ENCODE data around the gene C10orf88.
"Not testable (repeated sequence)": the region's sequence is repeated elsewhere in the genome, so short reads cannot be mapped to it uniquely, and the experiment has no call there.

The C10orf88 gene

DNA sequence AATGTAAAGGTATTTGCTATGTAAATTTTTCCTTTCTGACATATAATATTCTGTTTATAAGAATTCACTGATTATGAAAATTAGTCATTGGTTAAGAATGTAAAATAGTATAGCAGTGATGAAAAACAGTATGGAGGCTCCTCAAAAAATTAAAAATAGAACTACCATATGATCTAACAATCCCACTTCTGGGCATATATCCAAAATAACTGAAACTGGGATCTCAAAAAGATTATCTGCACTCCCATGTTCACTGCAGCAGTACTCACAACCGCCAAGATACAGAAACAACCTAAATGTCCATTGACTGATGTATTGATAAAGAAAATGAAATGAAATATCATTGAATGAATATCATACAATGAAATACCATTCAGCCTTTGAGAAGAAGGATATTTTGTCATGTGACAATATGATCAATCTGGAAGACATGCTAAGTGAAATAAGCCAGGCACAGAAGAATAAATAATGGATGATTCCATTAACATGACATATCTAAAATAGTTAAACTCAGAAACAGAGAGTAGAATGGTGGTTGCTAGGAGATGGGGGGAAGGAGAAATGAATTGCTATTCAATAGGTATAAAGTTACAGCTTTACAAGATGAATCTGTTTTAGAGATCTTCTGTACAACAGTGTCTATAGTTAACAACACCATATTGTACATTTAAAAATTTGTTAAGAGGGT is 14.0 kb downstream of the C10orf88 start:
- no peak for TF ChIP-seq Cebpa-rat (IDR thresholded peaks at IDR 0.05)
- Histone ChIP-seq H3K27ac (no peak overlapping the region), H4K20me1 (no peaks in the 10 kb centered on the region), H3K9ac (no peak overlapping the region), H3K9me3 (replicated peaks in 1 of 11) (peaks cover 0 to 16% (median 4%) of the 10 kb centered on the region in 11 experiments; a peak in 9 of 22 replicates), H3K27me3 (no peaks in the 10 kb centered on the region), H3K4me2 (no peak overlapping the region), H3K4me1 (no peaks in the 10 kb centered on the region), H3K4me3 (no peak overlapping the region), H3K36me3 (peaks cover 37 to 77% (median 60%) of the 10 kb centered on the region in 11 experiments)

DNA sequence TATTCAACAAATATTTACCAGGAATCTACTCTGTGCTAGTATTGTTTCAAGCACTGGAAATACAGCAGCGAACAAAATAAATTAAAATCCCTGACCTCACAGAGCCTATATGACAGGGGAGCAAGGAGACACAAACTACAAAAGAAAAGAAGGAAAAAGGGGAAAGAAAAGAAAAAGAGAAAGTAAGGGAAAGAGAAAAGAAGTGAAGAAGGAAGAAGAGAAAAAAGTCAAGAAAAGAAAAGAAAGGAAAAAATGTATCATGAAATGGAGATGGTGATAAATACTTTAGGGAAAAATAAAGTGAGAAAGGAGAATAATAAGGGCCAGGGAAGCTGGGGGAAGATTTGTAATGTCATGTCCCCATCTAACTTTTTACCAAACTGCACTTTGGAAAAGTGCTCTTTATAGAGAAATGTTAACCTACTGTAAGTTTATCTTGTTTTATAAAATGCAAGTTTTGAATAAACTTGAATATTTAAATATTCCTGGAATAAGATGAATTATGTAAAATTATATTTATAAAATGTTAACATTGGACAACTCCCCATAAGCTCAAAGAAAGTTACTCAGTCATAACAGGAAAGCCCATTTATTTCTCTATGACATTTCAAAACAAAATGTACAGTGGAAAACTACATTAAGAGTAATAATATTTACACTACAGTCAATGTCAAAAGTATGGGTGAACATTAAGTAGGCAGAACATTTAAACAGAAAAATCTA is 14.7 kb downstream of the C10orf88 start:
- TF ChIP-seq Cebpa-rat (IDR thresholded peaks at IDR 0.05), result no peak
- Histone ChIP-seq H3K27ac (no peak overlapping the region), H3K4me3 (no peak overlapping the region), H4K20me1 (no peaks in the 10 kb centered on the region), H3K9me3 (replicated peaks in 1 of 11) (peaks cover 0 to 16% (median 4%) of the 10 kb centered on the region in 11 experiments; a peak in 9 of 22 replicates), H3K9ac (no peak overlapping the region), H3K27me3 (no peaks in the 10 kb centered on the region), H3K36me3 (peaks cover 40 to 77% (median 62%) of the 10 kb centered on the region in 11 experiments), H3K4me2 (no peak overlapping the region), H3K4me1 (no peaks in the 10 kb centered on the region)

DNA sequence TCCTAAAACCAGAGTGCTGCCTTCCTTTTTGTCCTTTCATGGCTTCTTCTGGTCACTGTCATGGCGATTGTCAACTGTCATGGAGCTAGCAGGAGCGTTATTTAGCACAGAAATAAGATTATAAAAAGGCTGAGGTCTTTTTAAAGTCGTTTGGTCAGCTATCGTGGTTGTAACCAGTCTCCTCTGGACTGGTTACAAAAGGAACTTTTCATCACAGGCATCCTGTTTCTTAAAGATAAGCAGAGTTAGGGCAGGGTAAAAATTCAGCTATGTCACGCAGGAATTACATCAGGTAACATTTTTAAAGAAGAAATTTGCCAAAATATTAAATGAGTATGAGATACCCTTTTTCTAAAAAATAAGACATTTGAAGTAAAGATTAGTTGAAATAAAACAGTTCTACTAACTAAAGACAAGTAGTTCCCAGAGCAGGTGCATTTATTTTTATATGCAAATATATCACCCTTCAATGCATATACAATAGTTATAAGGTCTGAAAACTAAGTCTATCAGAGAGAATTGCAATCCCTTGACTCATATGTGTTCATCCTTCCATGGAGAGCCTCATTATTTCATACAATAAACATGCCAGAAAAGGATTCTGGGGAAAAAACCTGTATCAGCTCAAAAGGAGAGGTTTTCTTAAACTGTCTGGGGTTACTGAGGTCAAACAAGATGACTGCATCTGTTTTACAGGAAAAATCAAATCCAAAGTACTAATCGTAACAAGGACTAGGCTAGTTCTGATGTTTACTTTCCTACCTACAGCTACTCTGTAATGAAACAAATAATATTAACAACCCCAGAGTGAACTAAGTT is 22.7 kb downstream of the C10orf88 start:
- Histone ChIP-seq H4K20me1 (peaks cover 0 to 4% (median 0%) of the 10 kb centered on the region in 11 experiments; a peak in 1 of 22 replicates), H3K4me3 (no peak overlapping the region), H3K27me3 (no peaks in the 10 kb centered on the region), H3K4me2 (no peak overlapping the region), H3K27ac (no peak overlapping the region), H3K36me3 (peaks cover 25 to 75% (median 51%) of the 10 kb centered on the region in 11 experiments), H3K4me1 (no peaks in the 10 kb centered on the region), H3K9ac (no peak overlapping the region), H3K9me3 (replicated peaks in 1 of 11) (peaks cover 0 to 7% (median 0%) of the 10 kb centered on the region in 11 experiments; a peak in 7 of 22 replicates)
- no peak for TF ChIP-seq Cebpa-rat (IDR thresholded peaks at IDR 0.05)

DNA sequence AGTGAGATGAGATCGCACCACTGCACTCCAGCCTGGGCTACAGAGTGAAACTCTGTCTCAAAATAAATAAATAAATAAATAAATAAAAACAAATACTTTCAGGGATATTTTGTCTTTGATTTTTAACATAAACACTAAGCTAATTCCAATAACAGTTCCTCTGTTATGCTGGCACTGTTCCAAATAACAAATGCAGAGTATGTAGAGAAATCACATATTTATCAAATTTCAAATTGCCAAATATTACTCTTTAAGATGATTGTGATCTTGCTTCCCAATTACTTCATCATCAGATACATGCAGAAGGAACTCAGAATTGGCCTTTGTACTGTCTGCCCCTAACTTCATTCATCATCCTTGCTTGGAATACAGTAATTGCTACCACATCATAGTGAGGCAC is 23.9 kb downstream of the C10orf88 start:
- no peak overlapping the region for H3K4me3 ChIP-seq
- peaks cover 15 to 64% (median 39%) of the 10 kb centered on the region in 11 experiments; a peak in 19 of 22 replicates for H3K36me3 ChIP-seq
- H3K27ac ChIP-seq, result no peak overlapping the region
- H3K9ac ChIP-seq, result no peak overlapping the region
- peaks cover 0 to 6% (median 0%) of the 10 kb centered on the region in 11 experiments; a peak in 2 of 22 replicates for H3K9me3 ChIP-seq (replicated peaks in 1 of 11)
- no peaks in the 10 kb centered on the region for H3K4me1 ChIP-seq
- TF ChIP-seq Cebpa-rat (IDR thresholded peaks at IDR 0.05), result no peak
- H3K4me2 ChIP-seq, result no peak overlapping the region
- peaks cover 0 to 4% (median 0%) of the 10 kb centered on the region in 11 experiments; a peak in 1 of 22 replicates for H4K20me1 ChIP-seq
- H3K27me3 ChIP-seq, result no peaks in the 10 kb centered on the region

DNA sequence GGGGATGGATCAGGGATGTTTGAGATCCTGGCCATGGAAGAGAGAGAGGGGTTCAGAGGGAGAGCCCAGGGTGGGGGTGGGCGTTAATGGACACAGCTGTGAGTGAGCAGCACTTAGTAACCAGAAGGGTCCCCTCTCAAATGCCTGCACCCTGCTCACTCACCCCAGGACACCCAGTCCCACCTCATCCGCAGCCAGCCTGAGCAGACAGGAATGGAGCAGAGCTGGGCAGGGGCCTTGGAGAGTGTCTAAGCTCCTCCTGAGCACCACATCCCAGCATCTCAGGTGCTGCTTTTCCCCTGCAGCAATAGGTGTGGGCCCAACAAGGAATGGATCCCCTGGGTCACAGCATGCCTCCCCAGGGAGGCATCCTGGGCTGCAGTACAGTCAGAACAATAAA is 38.3 kb downstream of the C10orf88 start:
- no peak overlapping the region for H3K9ac ChIP-seq
- peaks cover 0 to 5% (median 0%) of the 10 kb centered on the region in 11 experiments; a peak in 2 of 22 replicates for H3K9me3 ChIP-seq (replicated peaks in 1 of 11)
- no peaks in the 10 kb centered on the region for H3K27me3 ChIP-seq
- H3K4me2 ChIP-seq, result no peak overlapping the region
- no peak overlapping the region for H3K4me3 ChIP-seq
- no peak for TF ChIP-seq Cebpa-rat (IDR thresholded peaks at IDR 0.05)
- H3K36me3 ChIP-seq, result no peaks in the 10 kb centered on the region
- H4K20me1 ChIP-seq, result peaks cover 0 to 20% (median 0%) of the 10 kb centered on the region in 11 experiments; a peak in 3 of 22 replicates
- H3K4me1 ChIP-seq, result no peaks in the 10 kb centered on the region
- H3K27ac ChIP-seq, result no peak overlapping the region

DNA sequence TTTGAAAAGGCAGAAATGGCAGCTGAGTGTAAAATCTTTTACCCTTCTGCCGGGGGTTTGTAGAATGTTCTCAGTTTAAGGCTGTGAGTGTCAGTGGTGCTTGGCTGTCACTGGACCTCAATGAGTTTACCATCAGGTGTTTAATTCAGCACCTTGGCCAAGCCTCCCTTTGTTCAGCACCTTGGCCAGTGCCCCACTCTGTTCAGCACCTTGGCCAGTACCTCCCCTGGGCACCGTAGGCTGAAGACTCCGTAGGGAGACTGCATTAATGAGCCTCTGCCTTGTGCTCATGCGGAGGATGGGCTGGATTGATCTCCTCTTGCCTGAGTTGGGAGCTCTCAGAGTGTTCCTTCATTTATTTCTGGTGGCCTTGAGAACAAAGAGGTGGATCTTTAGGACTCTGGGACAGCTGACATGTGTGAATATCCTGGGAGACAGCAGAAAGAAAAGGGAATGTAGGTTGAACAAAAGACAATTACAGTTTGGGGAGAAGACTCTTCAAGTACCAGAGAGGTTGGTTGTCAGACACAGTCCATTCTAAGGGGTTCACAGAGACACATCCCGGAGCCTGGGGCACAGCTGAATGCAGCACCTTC is 42.0 kb downstream of the C10orf88 start:
- H3K36me3 ChIP-seq, result no peaks in the 10 kb centered on the region
- H3K27ac ChIP-seq, result no peak overlapping the region
- H4K20me1 ChIP-seq, result peaks cover 0 to 20% (median 0%) of the 10 kb centered on the region in 11 experiments; a peak in 3 of 22 replicates
- TF ChIP-seq Cebpa-rat (IDR thresholded peaks at IDR 0.05), result no peak
- H3K9me3 ChIP-seq (replicated peaks in 1 of 11), result no peaks in the 10 kb centered on the region
- no peaks in the 10 kb centered on the region for H3K27me3 ChIP-seq
- H3K4me1 ChIP-seq, result no peaks in the 10 kb centered on the region
- no peak overlapping the region for H3K4me2 ChIP-seq
- no peak overlapping the region for H3K9ac ChIP-seq
- H3K4me3 ChIP-seq, result no peak overlapping the region

DNA sequence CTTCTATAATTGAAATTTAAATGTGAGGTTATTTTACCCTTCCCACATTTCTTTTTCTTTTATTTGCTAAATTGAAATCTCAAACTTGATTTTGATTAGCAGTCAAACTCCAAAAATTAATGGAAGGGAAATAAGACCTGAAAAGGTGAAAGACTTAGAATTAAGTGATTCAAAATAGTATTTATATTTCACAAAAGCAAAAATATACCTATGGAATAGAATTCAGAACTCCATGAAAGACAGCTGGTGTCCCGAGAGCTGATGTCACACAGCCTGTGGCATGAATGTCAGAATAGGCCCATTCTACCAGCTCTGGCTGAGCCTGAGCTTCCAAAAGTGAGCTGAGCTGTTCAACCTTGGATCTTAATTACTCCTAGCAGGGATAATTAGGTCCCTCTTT is 43.7 kb downstream of the C10orf88 start, which contains the start of gene FAM24A:
FAM24A (plus strand) TSS at position 301 of the 400 bp plus-strand sequence. CDS start 1,025 bp downstream, outside the sequence.
- no peak within 1 kb of the TSS for H3K27ac ChIP-seq
- H3K4me2 ChIP-seq, result no peak within 1 kb of the TSS

DNA sequence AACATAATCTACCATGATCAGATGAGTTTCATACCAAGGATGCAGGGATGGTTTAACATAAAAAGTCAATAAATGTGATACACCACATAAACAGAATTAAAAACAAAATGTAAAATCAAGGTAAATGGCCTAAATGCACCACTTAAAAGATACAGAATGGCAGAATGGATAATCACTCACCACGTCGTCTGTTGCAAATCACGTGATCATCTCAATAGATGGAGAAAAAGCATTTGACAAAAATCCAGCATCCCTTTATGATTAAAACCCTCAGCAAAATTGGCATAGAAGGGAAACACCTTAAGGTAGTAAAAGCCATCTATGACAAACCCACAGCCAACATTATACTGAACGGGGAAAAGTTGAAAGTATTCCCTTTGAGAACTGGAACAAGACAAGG is 50.2 kb downstream of the C10orf88 start:
- H3K4me2 ChIP-seq; H3K9ac ChIP-seq; H3K9me3 ChIP-seq (replicated peaks in 1 of 11); H3K27me3 ChIP-seq; H3K36me3 ChIP-seq; H3K4me3 ChIP-seq; H4K20me1 ChIP-seq; H3K4me1 ChIP-seq; H3K27ac ChIP-seq: not testable (repeated sequence)

More for the DNA sequence above, 43.7 kb downstream of the C10orf88 start, which contains the start of gene FAM24A:
- H3K9ac ChIP-seq, result no peak within 1 kb of the TSS
- H3K27me3 ChIP-seq, result no peaks in the 10 kb centered on the region
- no peak for TF ChIP-seq Cebpa-rat (IDR thresholded peaks at IDR 0.05)
- no peaks in the 10 kb centered on the region for H3K9me3 ChIP-seq (replicated peaks in 1 of 11)
- H3K36me3 ChIP-seq, result no peaks in the 10 kb centered on the region
- H3K4me3 ChIP-seq, result no peak within 1 kb of the TSS
- peaks cover 0 to 14% (median 0%) of the 10 kb centered on the region in 11 experiments; a peak in 3 of 22 replicates for H4K20me1 ChIP-seq
- H3K4me1 ChIP-seq, result no peaks in the 10 kb centered on the region
